HCT116 (cell line): ENCODE data around the gene ACTR8. TPM values are rescaled to one million over a fixed set of nuclear protein-coding genes. Genes with fewer than 3 reads are reported as not detected.

Source experiments
- ATAC-seq: fragments of 200-7000 bp; cut with Tn5 transposase; 2 replicates; pipeline ENCODE4 v1.9.1; 2020; ENCODE audit warnings: mild to moderate bottlenecking, moderate library complexity
- BruUV-seq: library from RNA; stranded (reverse); fragments of 400-500 nt; replicated peaks from 2 replicates; lab custom pipeline; 2021; lab: Mats Ljungman, UMichigan
- CTCF ChIA-PET: fragments of 300-600 bp; sonication (Branson Sonifier 250); formaldehyde crosslinking; loops from one replicate; lab custom pipeline; 2021; ENCODE audit warnings: antibody characterized with exemption; lab: Charles Lee
- POLR2A ChIA-PET: fragments of 300-600, 350-600 bp; sonication (Branson Sonifier 250); formaldehyde crosslinking; loops from one replicate; lab custom pipeline; 2021; ENCODE audit warnings: antibody characterized with exemption; lab: Charles Lee
- RAD21 ChIA-PET, 2 experiments: fragments of 300-600 bp; sonication (Branson Sonifier 250); formaldehyde crosslinking; loops; one replicate each; lab custom pipeline; 2023; ENCODE audit warnings: low total read pairs in 2 of 2; ENCODE audit not compliant: uncharacterized antibody in 2 of 2, unreplicated experiment in 2 of 2, low non-redundant PET in 1 of 2; lab: Charles Lee
- DNase-seq: peaks from one replicate; pipeline ENCODE4 v3.0.0-alpha.2; 2010; ENCODE audit warnings: low read depth, low spot score
- H2AFZ ChIP-seq: fragments of 200-600 bp; shearing (Covaris generic), sonication (generic); 2 replicates; pipeline ENCODE4 v1.6.1; 2017; ENCODE audit warnings: low read depth, mixed run types, mixed read lengths, antibody characterized with exemption, low read length; ENCODE audit not compliant: poor library complexity, severe bottlenecking
- H3K27ac ChIP-seq: 2 replicates; pipeline ENCODE4 v1.5.1; 2012; ENCODE audit warnings: low read depth, low read length
- H3K27me3 ChIP-seq: fragments of 200-600 bp; sonication (generic); 2 replicates; pipeline ENCODE4 v1.6.1; 2016; ENCODE audit warnings: mixed run types, low read length, mixed read lengths; ENCODE audit not compliant: insufficient read depth
- H3K36me3 ChIP-seq, 2 experiments: fragments of 200-500 bp in 1 of 2; fragments of 200-600 bp in 1 of 2; sonication (Bioruptor generic) in 1 of 2; sonication (generic) in 1 of 2; 2 replicates each; pipeline versions ENCODE4 v1.5.1 to v1.6.1; 2014 to 2016; ENCODE audit warnings: low read length in 2 of 2, inconsistent platforms in 1 of 2, mixed read lengths in 1 of 2, mixed run types in 1 of 2; ENCODE audit not compliant: insufficient read depth in 2 of 2, control insufficient read depth in 1 of 2
- H3K4me1 ChIP-seq, 2 experiments: fragments of 200-600 bp in 1 of 2; sonication (generic) in 1 of 2; 2 replicates each; pipeline versions ENCODE4 v1.5.1 to v1.6.1; 2012 to 2017; ENCODE audit warnings: low read length in 2 of 2, inconsistent platforms in 1 of 2, mild to moderate bottlenecking in 1 of 2, mixed read lengths in 1 of 2, mixed run types in 1 of 2, moderate library complexity in 1 of 2; ENCODE audit not compliant: insufficient read depth in 2 of 2, control insufficient read depth in 1 of 2
- H3K4me2 ChIP-seq: fragments of 200-600 bp; sonication (generic); 2 replicates; pipeline ENCODE4 v1.6.1; 2017; ENCODE audit warnings: mixed run types, low read length, mixed read lengths
- H3K4me3 ChIP-seq, 2 experiments: fragments of 200-600 bp in 1 of 2; sonication (generic) in 1 of 2; replicated peaks in 1 of 2; 2 replicates each; pipeline ENCODE4 v1.5.1; 2011 to 2016; ENCODE audit warnings: low read length in 2 of 2, control low read depth in 1 of 2, low read depth in 1 of 2, mild to moderate bottlenecking in 1 of 2, mixed read lengths in 1 of 2, mixed run types in 1 of 2
- H3K79me2 ChIP-seq: fragments of 200-600 bp; sonication (generic); 2 replicates; pipeline ENCODE4 v1.6.1; 2017; ENCODE audit warnings: mild to moderate bottlenecking, mixed run types, low read length, moderate library complexity, mixed read lengths; ENCODE audit not compliant: insufficient read depth
- H3K9ac ChIP-seq: fragments of 200-600 bp; sonication (generic); 2 replicates; pipeline ENCODE4 v1.6.1; 2016; ENCODE audit warnings: low read length, mixed read lengths
- H3K9me2 ChIP-seq: fragments of 200-600 bp; sonication (generic), shearing (Covaris generic); 2 replicates; pipeline ENCODE4 v1.6.1; 2017; ENCODE audit warnings: mixed run types, mild to moderate bottlenecking, moderate library complexity; ENCODE audit not compliant: insufficient read depth
- H3K9me3 ChIP-seq, 2 experiments: fragments of 200-500 bp in 1 of 2; fragments of 200-600 bp in 1 of 2; sonication (Bioruptor generic) in 1 of 2; sonication (generic) in 1 of 2; 2 replicates each; pipeline ENCODE4 v1.6.1; 2014 to 2017; ENCODE audit warnings: low read length in 2 of 2, mixed read lengths in 2 of 2, inconsistent platforms in 1 of 2, low read depth in 1 of 2, mild to moderate bottlenecking in 1 of 2, mixed run types in 1 of 2, moderate library complexity in 1 of 2; ENCODE audit not compliant: control insufficient read depth in 1 of 2, insufficient read depth in 1 of 2
- H4K20me1 ChIP-seq: fragments of 200-600 bp; sonication (generic), shearing (Covaris generic); 2 replicates; pipeline ENCODE4 v1.6.1; 2017; ENCODE audit warnings: mixed run types, mild to moderate bottlenecking, moderate library complexity; ENCODE audit not compliant: insufficient read depth
- CBX3 ChIP-seq: IDR thresholded peaks from 2 replicates; pipeline ENCODE4 v1.6.1; 2012; ENCODE audit warnings: low read depth
- CEBPB ChIP-seq: IDR thresholded peaks from 2 replicates; pipeline ENCODE4 v1.6.1; 2012; ENCODE audit warnings: low read depth
- EGR1 ChIP-seq: IDR thresholded peaks from 2 replicates; pipeline ENCODE4 v1.6.1; 2012; ENCODE audit warnings: low read depth
- EZH2 ChIP-seq: fragments of 200-600 bp; sonication (generic); IDR thresholded peaks from 2 replicates; pipeline ENCODE4 v1.6.1; 2017; ENCODE audit warnings: antibody characterized with exemption, mixed run types
- EZH2phosphoT487 ChIP-seq: fragments of 200-600 bp; IDR thresholded peaks from 2 replicates; pipeline ENCODE4 v1.6.1; 2018; ENCODE audit warnings: antibody characterized with exemption, borderline replicate concordance
- JUND ChIP-seq: IDR thresholded peaks from 2 replicates; pipeline ENCODE4 v1.6.1; 2012
- POLR2AphosphoS5 ChIP-seq: IDR thresholded peaks from 2 replicates; pipeline ENCODE4 v1.6.1; 2011; ENCODE audit warnings: mild to moderate bottlenecking, low read depth, low read length, moderate library complexity
- RAD21 ChIP-seq: IDR thresholded peaks from 2 replicates; pipeline ENCODE4 v1.6.1; 2012; ENCODE audit warnings: low read depth, mild to moderate bottlenecking
- SIN3A ChIP-seq: IDR thresholded peaks from 2 replicates; pipeline ENCODE4 v1.6.1; 2012; ENCODE audit warnings: low read depth
- SP1 ChIP-seq: IDR thresholded peaks from 2 replicates; pipeline ENCODE4 v1.6.1; 2012; ENCODE audit warnings: low read depth
- SRF ChIP-seq: IDR thresholded peaks from 2 replicates; pipeline ENCODE4 v1.6.1; 2012; ENCODE audit warnings: low read depth
- TCF7L2 ChIP-seq: IDR thresholded peaks from 2 replicates; pipeline ENCODE4 v1.7.0; 2011; ENCODE audit warnings: borderline replicate concordance, inconsistent platforms; ENCODE audit not compliant: insufficient read depth, insufficient read length; ENCODE audit errors: extremely low read depth
- ZFX ChIP-seq: fragments of 450-650 bp; IDR thresholded peaks from 2 replicates; pipeline ENCODE4 v1.6.1; 2017
- ZNF274 ChIP-seq: fragments of 200-500 bp; sonication (Bioruptor generic); IDR thresholded peaks from 2 replicates; pipeline ENCODE4 v1.6.1; 2014; ENCODE audit warnings: mild to moderate bottlenecking, low read depth, low read length, inconsistent platforms
- intact Hi-C: fragments of 100-400 bp; cut with micrococcal nuclease; formaldehyde crosslinking; loops from 2 replicates; pipeline ENCODE4 v1.10.0; 2022
- total RNA-seq: library from RNA; stranded (reverse); gene quantifications from one replicate; pipeline ENCODE4 v1.2.1, GENCODE V29; 2021; ENCODE audit not compliant: unreplicated experiment
- TF ChIP-seq, protein P1 (sequence below), 3 experiments: fragments of 200-600 bp in 1 of 3; sonication (generic) in 1 of 3; IDR thresholded peaks in 2 of 3; conservative IDR thresholded peaks in 1 of 3; 2 replicates each; pipeline ENCODE4 v1.5.1; 2012 to 2017; ENCODE audit warnings: low read depth in 2 of 3, low read length in 2 of 3, antibody characterized with exemption in 1 of 3, borderline replicate concordance in 1 of 3, control low read depth in 1 of 3, mild to moderate bottlenecking in 1 of 3, mixed read lengths in 1 of 3, mixed run types in 1 of 3, moderate library complexity in 1 of 3; ENCODE audit not compliant: insufficient read depth in 1 of 3
- TF ChIP-seq, protein P2 (sequence below): IDR thresholded peaks from 2 replicates; pipeline ENCODE4 v1.6.1; 2012
- TF ChIP-seq, protein P3 (sequence below): IDR thresholded peaks from 2 replicates; pipeline ENCODE4 v1.6.1; 2012
- TF ChIP-seq, protein P4 (sequence below): IDR thresholded peaks from 2 replicates; pipeline ENCODE4 v1.6.1; 2011; ENCODE audit warnings: mild to moderate bottlenecking, low read length, moderate library complexity; ENCODE audit not compliant: insufficient replicate concordance; ENCODE audit errors: extremely low read depth

The ACTR8 gene
- total RNA-seq, 1 experiment from 2014 or later = 25.5 TPM

DNA sequence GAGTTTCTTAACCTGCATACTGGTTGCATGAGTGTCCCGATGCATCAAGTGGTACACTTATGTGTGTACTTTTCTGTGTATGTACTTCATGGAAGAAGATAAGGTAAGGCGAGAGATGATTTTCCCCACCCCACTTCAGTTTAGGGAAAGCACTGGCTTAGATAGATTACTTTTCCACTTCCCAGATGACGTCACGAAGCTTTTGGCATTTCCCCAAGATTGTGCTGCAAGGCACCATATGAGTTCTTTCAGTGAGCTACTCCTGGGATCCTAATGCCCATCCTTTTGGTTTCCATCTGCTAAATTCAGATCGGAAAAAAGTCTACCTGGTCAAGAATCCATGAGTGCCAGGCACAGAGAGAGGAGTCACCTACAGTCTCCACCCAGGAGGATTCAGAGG lies 31.1 kb downstream of the ACTR8 start:
- Histone ChIP-seq H3K27me3 (no peaks in the 10 kb centered on the region), H4K20me1 (no peaks in the 10 kb centered on the region), H3K4me1 (peaks cover 6 to 14% of the 10 kb centered on the region in 2 experiments), H3K79me2 (peaks cover 6% of the 10 kb centered on the region; the same call in 1 of the 2 replicates), H2AFZ (no peak overlapping the region), H3K9me3 (no peaks in the 10 kb centered on the region), H3K9me2 (no peaks in the 10 kb centered on the region), H3K4me2 (no peak overlapping the region), H3K27ac (no peak overlapping the region), H3K4me3 (no peak overlapping the region), H3K9ac (no peak overlapping the region), H3K36me3 (no peaks in the 10 kb centered on the region)
- BruUV-seq = no TSS peak
- ChIA-PET RAD21 (no interaction called here), POLR2A (no interaction called here), CTCF (no interaction called here)
- no peak for DNase-seq
- TF ChIP-seq SRF = no peak
- intact Hi-C loops = no loop called here
- ATAC-seq = no peak

DNA sequence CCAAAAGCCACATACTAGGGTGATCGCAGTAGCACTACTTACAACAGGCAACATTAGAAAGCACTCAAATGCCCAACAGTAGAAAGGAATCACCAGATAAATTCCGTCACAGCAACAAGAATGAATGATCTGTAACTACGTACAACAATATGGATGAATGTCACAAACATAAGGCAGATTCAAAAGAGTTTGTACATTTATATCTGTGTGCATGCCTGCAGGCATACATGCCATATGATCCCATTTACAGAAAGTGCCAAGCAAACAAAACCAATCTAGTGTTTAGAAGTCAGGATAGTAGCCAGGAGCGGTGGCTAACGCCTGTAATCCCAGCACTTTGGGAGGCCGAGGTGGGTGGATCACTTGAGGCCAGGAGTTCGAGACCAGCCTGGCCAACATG lies 32.0 kb downstream of the ACTR8 start:
- no TSS peak for BruUV-seq
- CTCF ChIA-PET = no interaction called here
- Histone ChIP-seq H3K27ac (no peak overlapping the region), H3K27me3 (no peaks in the 10 kb centered on the region), H3K9ac (no peak overlapping the region), H3K9me2 (no peaks in the 10 kb centered on the region), H3K4me3 (no peak overlapping the region), H3K36me3 (no peaks in the 10 kb centered on the region), H3K79me2 (peaks cover 6% of the 10 kb centered on the region; the same call in 1 of the 2 replicates), H3K4me2 (no peak overlapping the region), H3K9me3 (no peaks in the 10 kb centered on the region), H2AFZ (no peak overlapping the region), H3K4me1 (peaks cover 11 to 22% of the 10 kb centered on the region in 2 experiments), H4K20me1 (no peaks in the 10 kb centered on the region)
- intact Hi-C loops = no loop called here
- ATAC-seq (no peak), DNase-seq (no peak)
- RAD21 ChIA-PET = no interaction called here
- POLR2A ChIA-PET = no interaction called here
- TF ChIP-seq JUND (no peak), ZNF274 (no peak), SIN3A (no peak), CBX3 (no peak), ZFX (no peak), TCF7L2 (no peak), EZH2phosphoT487 (no peak), EGR1 (no peak), RAD21 (no peak), EZH2 (no peak), SP1 (no peak), POLR2AphosphoS5 (no peak), CEBPB (no peak)
- TF ChIP-seq, protein P1, sequence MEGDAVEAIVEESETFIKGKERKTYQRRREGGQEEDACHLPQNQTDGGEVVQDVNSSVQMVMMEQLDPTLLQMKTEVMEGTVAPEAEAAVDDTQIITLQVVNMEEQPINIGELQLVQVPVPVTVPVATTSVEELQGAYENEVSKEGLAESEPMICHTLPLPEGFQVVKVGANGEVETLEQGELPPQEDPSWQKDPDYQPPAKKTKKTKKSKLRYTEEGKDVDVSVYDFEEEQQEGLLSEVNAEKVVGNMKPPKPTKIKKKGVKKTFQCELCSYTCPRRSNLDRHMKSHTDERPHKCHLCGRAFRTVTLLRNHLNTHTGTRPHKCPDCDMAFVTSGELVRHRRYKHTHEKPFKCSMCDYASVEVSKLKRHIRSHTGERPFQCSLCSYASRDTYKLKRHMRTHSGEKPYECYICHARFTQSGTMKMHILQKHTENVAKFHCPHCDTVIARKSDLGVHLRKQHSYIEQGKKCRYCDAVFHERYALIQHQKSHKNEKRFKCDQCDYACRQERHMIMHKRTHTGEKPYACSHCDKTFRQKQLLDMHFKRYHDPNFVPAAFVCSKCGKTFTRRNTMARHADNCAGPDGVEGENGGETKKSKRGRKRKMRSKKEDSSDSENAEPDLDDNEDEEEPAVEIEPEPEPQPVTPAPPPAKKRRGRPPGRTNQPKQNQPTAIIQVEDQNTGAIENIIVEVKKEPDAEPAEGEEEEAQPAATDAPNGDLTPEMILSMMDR (IDR thresholded peaks at IDR 0.05 in 2 of 3, conservative IDR thresholded peaks at IDR 0.05 in 1 of 3; ENCODE audit: borderline replicate concordance in 1 of 3, insufficient read depth in 1 of 3, low read depth in 2 of 3, low read length in 2 of 3) = no peak
- TF ChIP-seq, protein P2, sequence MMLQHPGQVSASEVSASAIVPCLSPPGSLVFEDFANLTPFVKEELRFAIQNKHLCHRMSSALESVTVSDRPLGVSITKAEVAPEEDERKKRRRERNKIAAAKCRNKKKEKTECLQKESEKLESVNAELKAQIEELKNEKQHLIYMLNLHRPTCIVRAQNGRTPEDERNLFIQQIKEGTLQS = no peak
- TF ChIP-seq, protein P3, sequence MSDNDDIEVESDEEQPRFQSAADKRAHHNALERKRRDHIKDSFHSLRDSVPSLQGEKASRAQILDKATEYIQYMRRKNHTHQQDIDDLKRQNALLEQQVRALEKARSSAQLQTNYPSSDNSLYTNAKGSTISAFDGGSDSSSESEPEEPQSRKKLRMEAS = no peak
- TF ChIP-seq, protein P4, sequence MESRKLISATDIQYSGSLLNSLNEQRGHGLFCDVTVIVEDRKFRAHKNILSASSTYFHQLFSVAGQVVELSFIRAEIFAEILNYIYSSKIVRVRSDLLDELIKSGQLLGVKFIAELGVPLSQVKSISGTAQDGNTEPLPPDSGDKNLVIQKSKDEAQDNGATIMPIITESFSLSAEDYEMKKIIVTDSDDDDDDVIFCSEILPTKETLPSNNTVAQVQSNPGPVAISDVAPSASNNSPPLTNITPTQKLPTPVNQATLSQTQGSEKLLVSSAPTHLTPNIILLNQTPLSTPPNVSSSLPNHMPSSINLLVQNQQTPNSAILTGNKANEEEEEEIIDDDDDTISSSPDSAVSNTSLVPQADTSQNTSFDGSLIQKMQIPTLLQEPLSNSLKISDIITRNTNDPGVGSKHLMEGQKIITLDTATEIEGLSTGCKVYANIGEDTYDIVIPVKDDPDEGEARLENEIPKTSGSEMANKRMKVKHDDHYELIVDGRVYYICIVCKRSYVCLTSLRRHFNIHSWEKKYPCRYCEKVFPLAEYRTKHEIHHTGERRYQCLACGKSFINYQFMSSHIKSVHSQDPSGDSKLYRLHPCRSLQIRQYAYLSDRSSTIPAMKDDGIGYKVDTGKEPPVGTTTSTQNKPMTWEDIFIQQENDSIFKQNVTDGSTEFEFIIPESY = no peak
